SK-N-MC (cell line): ENCODE measurements around the gene C1QTNF5.

Experiments used
- EZH2 ChIP-seq: fragments of 200-600 bp; sonication (generic); IDR thresholded peaks from one replicate; pipeline ENCODE4 v1.6.1; 2017; ENCODE audit warnings: antibody characterized with exemption
- FOXP2 ChIP-seq: optimal IDR thresholded peaks from 2 replicates; pipeline ENCODE3; 2011; ENCODE audit warnings: mild to moderate bottlenecking, moderate library complexity; ENCODE audit not compliant: insufficient read depth; ENCODE audit errors: extremely low read length, control extremely low read depth
- POLR2AphosphoS5 ChIP-seq: IDR thresholded peaks from 2 replicates; pipeline ENCODE4 v1.6.1; 2012; ENCODE audit warnings: mild to moderate bottlenecking, low read depth, low read length, borderline replicate concordance

DNA sequence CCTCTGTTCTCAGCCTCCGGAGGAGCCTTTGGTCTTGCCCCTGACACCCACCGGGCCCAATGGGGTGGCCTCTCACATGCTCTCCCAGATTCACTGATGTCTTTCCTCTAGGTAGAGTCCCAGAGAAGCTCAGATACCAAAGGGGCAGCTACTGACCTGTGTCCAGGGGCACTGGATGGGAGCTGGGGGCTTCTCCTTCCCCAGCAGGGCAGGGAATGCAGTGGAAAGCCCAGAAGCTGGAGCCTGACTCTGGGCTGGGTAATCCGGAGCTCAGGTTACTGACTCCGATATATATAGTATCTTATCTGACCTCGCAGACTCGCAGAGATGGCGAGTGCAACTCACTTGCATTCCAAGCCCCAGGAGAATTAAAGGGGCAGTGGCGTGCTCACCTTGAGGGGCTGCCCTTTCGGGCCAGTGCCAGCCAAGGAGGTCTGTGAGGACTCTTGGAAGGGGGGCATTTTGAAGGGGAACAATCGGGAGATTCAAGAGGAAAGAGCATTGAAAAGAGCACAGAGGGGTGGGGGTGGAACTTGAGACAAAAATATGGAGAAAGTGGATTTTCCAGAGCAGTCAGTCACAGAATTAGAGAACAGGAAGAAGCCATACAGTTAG is 38.3 kb upstream of the C1QTNF5 start:
- no peak for TF ChIP-seq POLR2AphosphoS5
- TF ChIP-seq EZH2 = no peak
- no peak for TF ChIP-seq FOXP2
